ENCODE data around the gene XPO1. TPM values are rescaled to one million over a fixed set of nuclear protein-coding genes. Genes with fewer than 3 reads are reported as not detected.

Gene XPO1
- total RNA-seq, 4 donors from 2014 or later, result 71.1 to 158 (median 119) TPM

DNA sequence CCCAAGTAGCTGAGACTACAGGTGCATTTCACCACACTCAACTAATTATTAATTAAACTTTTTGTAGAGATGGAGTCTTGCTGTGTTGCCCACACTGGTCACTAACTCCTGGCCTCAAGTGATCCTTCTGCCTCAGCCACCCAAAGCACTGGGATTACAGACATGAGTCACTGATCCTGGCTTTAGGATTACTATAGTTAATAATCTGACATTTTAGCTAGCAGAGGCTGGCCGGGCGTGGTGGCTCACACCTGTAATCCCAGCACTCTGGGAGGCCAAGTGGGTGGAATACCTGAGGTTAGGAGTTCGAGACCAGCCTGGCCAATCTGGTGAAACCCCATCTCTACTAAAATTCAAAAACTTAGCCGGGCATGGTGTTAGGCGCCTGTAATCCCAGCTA, 106.8 kb downstream of the XPO1 start:
- Histone ChIP-seq H3K9me3 (no peaks in the 10 kb centered on the region), H3K27ac (no peak overlapping the region), H3K4me1 (peaks cover 0 to 51% (median 9%) of the 10 kb centered on the region in 4 donors), H3K27me3 (no peaks in the 10 kb centered on the region), H3K36me3 (no peaks in the 10 kb centered on the region), H3K4me3 (no peak overlapping the region)
- TF ChIP-seq, protein P1, sequence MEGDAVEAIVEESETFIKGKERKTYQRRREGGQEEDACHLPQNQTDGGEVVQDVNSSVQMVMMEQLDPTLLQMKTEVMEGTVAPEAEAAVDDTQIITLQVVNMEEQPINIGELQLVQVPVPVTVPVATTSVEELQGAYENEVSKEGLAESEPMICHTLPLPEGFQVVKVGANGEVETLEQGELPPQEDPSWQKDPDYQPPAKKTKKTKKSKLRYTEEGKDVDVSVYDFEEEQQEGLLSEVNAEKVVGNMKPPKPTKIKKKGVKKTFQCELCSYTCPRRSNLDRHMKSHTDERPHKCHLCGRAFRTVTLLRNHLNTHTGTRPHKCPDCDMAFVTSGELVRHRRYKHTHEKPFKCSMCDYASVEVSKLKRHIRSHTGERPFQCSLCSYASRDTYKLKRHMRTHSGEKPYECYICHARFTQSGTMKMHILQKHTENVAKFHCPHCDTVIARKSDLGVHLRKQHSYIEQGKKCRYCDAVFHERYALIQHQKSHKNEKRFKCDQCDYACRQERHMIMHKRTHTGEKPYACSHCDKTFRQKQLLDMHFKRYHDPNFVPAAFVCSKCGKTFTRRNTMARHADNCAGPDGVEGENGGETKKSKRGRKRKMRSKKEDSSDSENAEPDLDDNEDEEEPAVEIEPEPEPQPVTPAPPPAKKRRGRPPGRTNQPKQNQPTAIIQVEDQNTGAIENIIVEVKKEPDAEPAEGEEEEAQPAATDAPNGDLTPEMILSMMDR (IDR thresholded peaks at IDR 0.05), result no peak
- no peak for TF ChIP-seq POLR2A (IDR thresholded peaks at IDR 0.05)
- no peak for DNase-seq

Other genes starting within 250 kb of the XPO1 start
- gene USP34, start 67.3 kb downstream of the XPO1 start, total RNA-seq, result 100 to 1,000 TPM; 148 to 201 (median 172) TPM